Ascending aorta (tissue), 2 donors: ENCODE data around the gene ADPRS. TPM values are rescaled to one million over a fixed set of nuclear protein-coding genes. Genes with fewer than 3 reads are reported as not detected.
A peak's percentile ranks its signal among the peaks of the same experiment; 100 is the strongest.

Experiments used
- DNase-seq, 2 donors: peaks; one replicate each; pipeline ENCODE4 v3.0.0-alpha.2; 2019; ENCODE audit warnings: low spot score in 2 of 2
- H3K27ac ChIP-seq, 2 donors: fragments of 200-600 bp; sonication (generic); one replicate each; pipeline ENCODE4 v1.5.1; 2016 to 2017; ENCODE audit warnings: mild to moderate bottlenecking in 1 of 2
- H3K27me3 ChIP-seq: fragments of 200-600 bp; sonication (generic); one replicate; pipeline ENCODE4 v1.5.1; 2017
- H3K36me3 ChIP-seq, 2 donors: fragments of 200-600 bp; sonication (generic); one replicate each; pipeline ENCODE4 v1.5.1; 2016
- H3K4me1 ChIP-seq, 2 donors: fragments of 200-600 bp; sonication (generic); one replicate each; pipeline ENCODE4 v1.5.1; 2016 to 2017; ENCODE audit warnings: mild to moderate bottlenecking in 1 of 2
- H3K4me3 ChIP-seq, 2 donors: fragments of 200-600 bp; sonication (generic); one replicate each; pipeline ENCODE4 v1.5.1; 2016 to 2017; ENCODE audit warnings: mild to moderate bottlenecking in 1 of 2
- H3K9me3 ChIP-seq, 2 donors: fragments of 200-600 bp; sonication (generic); one replicate each; pipeline ENCODE4 v1.5.1; 2016
- CTCF ChIP-seq, 3 experiments: fragments of 200-600 bp in 2 of 3; fragments of 450-650 bp in 1 of 3; sonication (generic) in 2 of 3; IDR thresholded peaks; one replicate each; pipeline ENCODE4 v1.5.1; 2016 to 2019; ENCODE audit warnings: antibody characterized with exemption in 3 of 3, mild to moderate bottlenecking in 1 of 3, moderate library complexity in 1 of 3
- intact Hi-C: fragments of 100-400 bp; cut with DNase I; formaldehyde crosslinking; loops from one replicate; pipeline ENCODE4 v1.15.1; 2023
- total RNA-seq: library from RNA; depleted of rRNA; stranded (reverse); fragments of >200 nt; gene quantifications from one replicate; pipeline ENCODE4 v1.1.0, GENCODE V29; 2016

The ADPRS gene
- total RNA-seq, 1 donor from 2014 or later = 69.3 TPM

GRCh38 chr1:36089393-36090121 is 865 bp downstream of the ADPRS start:
- Histone ChIP-seq H3K4me3 (peak overlapping the region; percentile 62 to 88), H3K27ac (peak overlapping the region; percentile 71 to 85), H3K36me3 (peaks cover 29 to 37% of the 10 kb centered on the region in 2 donors), H3K27me3 (no peaks in the 10 kb centered on the region), H3K9me3 (no peaks in the 10 kb centered on the region), H3K4me1 (peaks cover 9 to 22% of the 10 kb centered on the region in 2 donors)
- no peak for DNase-seq
- no peak for TF ChIP-seq CTCF (IDR thresholded peaks at IDR 0.05)
- intact Hi-C loops = loop anchor here (10.0 kb wide), 2 partner anchors 155 to 1605 kb away; partner anchors contain the start of genes AGO3 and CDCA8

DNA sequence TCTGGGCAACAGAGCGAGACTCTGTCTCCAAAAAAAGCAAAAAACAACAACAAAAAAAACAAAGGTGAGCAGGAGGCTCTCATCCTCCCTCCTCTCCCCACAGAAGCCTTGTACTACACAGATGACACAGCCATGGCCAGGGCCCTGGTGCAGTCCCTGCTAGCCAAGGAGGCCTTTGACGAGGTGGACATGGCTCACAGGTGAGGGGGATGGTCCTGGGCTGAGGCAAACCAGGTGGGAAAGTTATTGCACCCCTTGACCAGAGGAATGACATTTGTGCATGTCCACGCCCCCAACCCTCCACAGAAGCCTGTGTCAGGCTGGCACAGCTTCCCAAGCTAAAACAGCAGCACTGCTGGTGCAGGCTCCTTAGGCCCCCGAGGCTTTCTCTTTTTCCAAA is 2.4 kb downstream of the ADPRS start:
- no peaks in the 10 kb centered on the region for H3K9me3 ChIP-seq
- peaks cover 29 to 39% of the 10 kb centered on the region in 2 donors for H3K36me3 ChIP-seq
- peaks cover 7 to 22% of the 10 kb centered on the region in 2 donors for H3K4me1 ChIP-seq
- H3K27me3 ChIP-seq = no peaks in the 10 kb centered on the region
- TF ChIP-seq CTCF (IDR thresholded peaks at IDR 0.05) = no peak
- intact Hi-C loops = no loop called here
- no peak for DNase-seq
- H3K27ac ChIP-seq = no peak overlapping the region
- no peak overlapping the region for H3K4me3 ChIP-seq

- Histone ChIP-seq H3K9me3 (no peaks in the 10 kb centered on the region), H3K27me3 (no peaks in the 10 kb centered on the region), H3K4me1 (peaks cover 7 to 22% of the 10 kb centered on the region in 2 donors), H3K36me3 (peaks cover 29 to 39% of the 10 kb centered on the region in 2 donors), H3K27ac (no peak overlapping the region), H3K4me3 (no peak overlapping the region)
- no peak for TF ChIP-seq CTCF (IDR thresholded peaks at IDR 0.05)
- intact Hi-C loops = no loop called here
- DNase-seq = no peak
Measured at GRCh38 chr1:36091698-36092097, 3.0 kb downstream of the ADPRS start.

DNA sequence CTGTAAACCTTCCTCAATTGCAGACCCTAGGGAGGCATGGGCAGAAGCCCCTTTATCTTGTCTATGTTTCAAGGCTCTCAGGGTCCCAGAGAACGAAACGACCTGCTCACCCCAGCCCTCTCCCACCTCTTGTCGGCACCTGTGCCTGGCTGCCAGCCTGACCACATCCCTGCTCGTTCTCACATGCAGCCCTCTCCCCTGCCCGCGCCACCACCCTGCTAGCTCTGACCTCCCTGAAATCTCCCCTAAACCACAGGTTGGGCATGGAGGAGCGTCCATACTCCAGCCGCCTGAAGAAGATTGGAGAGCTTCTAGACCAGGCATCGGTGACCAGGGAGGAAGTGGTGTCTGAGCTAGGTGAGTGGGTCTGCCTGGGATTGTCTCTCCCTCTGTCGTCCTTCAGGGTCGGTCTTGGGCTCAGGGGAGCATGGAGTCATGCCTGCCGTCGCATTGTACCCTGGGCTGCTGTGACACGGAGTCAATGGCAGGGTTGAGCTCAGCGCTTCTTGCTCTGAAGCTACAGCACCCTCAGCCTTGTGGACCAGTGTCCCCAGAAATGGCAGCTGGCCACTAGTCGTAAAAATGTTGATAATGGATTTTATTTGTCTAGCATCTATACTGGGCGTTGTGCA is 3.6 kb downstream of the ADPRS start:
- TF ChIP-seq CTCF (IDR thresholded peaks at IDR 0.05) = no peak
- H3K27ac ChIP-seq = no peak overlapping the region
- no peaks in the 10 kb centered on the region for H3K9me3 ChIP-seq
- peaks cover 29 to 39% of the 10 kb centered on the region in 2 donors for H3K36me3 ChIP-seq
- intact Hi-C loops = no loop called here
- H3K4me3 ChIP-seq = no peak overlapping the region
- no peak for DNase-seq
- no peaks in the 10 kb centered on the region for H3K27me3 ChIP-seq
- H3K4me1 ChIP-seq = peaks cover 7 to 22% of the 10 kb centered on the region in 2 donors

DNA sequence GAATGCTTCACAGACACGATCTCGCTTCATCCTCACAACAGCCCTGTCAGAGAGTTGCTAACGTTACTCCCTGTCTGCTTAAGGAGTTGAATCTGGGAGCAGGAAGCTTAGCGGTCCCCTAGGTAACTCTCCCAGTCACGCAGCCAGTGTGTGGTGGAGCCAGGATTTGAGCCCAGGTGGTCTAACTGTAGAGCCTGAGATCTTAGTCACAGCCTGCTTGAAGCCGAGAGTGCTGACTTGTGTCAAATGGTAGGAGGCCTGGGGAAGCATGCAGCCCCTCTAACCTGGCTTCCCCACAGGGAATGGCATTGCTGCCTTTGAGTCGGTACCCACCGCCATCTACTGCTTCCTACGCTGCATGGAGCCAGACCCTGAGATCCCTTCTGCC is 4.1 kb downstream of the ADPRS start:
- H3K9me3 ChIP-seq = no peaks in the 10 kb centered on the region
- H3K4me3 ChIP-seq = no peak overlapping the region
- peaks cover 29 to 39% of the 10 kb centered on the region in 2 donors for H3K36me3 ChIP-seq
- H3K27ac ChIP-seq = no peak overlapping the region
- peaks cover 7 to 22% of the 10 kb centered on the region in 2 donors for H3K4me1 ChIP-seq
- DNase-seq = no peak
- no peak for TF ChIP-seq CTCF (IDR thresholded peaks at IDR 0.05)
- intact Hi-C loops = no loop called here
- no peaks in the 10 kb centered on the region for H3K27me3 ChIP-seq
